Stimulated activated CD8-positive, alpha-beta memory T cell treated with anti-CD3 and anti-CD28 coated beads, Interleukin-7, amount 100 ng/mL, for 4 hours (primary cell): ENCODE results near the gene FAR1.
A peak's percentile ranks its signal among the peaks of the same experiment; 100 is the strongest.
"Not testable (repeated sequence)": the region's sequence is repeated elsewhere in the genome, so short reads cannot be mapped to it uniquely, and the experiment has no call there.

Source experiments
- DNase-seq, 2 donors: peaks; one replicate each; pipeline ENCODE4 v3.0.0-alpha.2; 2020; ENCODE audit warnings: low read depth in 2 of 2

The FAR1 gene

GRCh38 chr11:13668102-13668956 is at the start of gene FAR1:
Gene FAR1, plus strand, starts transcription at chr11:13668668. Its CDS starts 26,098 bp downstream, at chr11:13694766.
- peak; percentile 93 to 97 for DNase-seq

- no peak for DNase-seq
These were observed 48.4 kb upstream of the FAR1 start for GRCh38 chr11:13620063-13620462.

- DNase-seq, result not testable (repeated sequence)
These were observed 41.6 kb upstream of the FAR1 start for GRCh38 chr11:13626818-13627217.

GRCh38 chr11:13628634-13629033 is 39.8 kb upstream of the FAR1 start:
- DNase-seq, result not testable (repeated sequence)

- DNase-seq, result no peak
These were observed 38.7 kb upstream of the FAR1 start for GRCh38 chr11:13629779-13630178.

GRCh38 chr11:13635290-13635689 is 33.2 kb upstream of the FAR1 start:
- no peak for DNase-seq

- DNase-seq, result no peak
These were observed 32.7 kb upstream of the FAR1 start for GRCh38 chr11:13635804-13636203.

- no peak for DNase-seq
These were observed 31.1 kb upstream of the FAR1 start for GRCh38 chr11:13637125-13638069.

GRCh38 chr11:13638422-13638821 is 30.0 kb upstream of the FAR1 start:
- DNase-seq, result no peak

- DNase-seq, result no peak
These were observed 23.3 kb upstream of the FAR1 start for GRCh38 chr11:13644997-13645687.

- DNase-seq, result no peak
These were observed 21.1 kb upstream of the FAR1 start for GRCh38 chr11:13647391-13647790.

GRCh38 chr11:13649619-13650018 is 18.8 kb upstream of the FAR1 start:
- DNase-seq, result no peak

- DNase-seq, result not testable (repeated sequence)
These were observed 17.0 kb upstream of the FAR1 start for GRCh38 chr11:13651515-13651914.

GRCh38 chr11:13661074-13661623 is 7.3 kb upstream of the FAR1 start:
- no peak for DNase-seq

GRCh38 chr11:13663631-13664071 is 4.8 kb upstream of the FAR1 start:
- DNase-seq, result no peak

GRCh38 chr11:13664351-13664750 is 4.1 kb upstream of the FAR1 start:
- DNase-seq, result no peak

GRCh38 chr11:13666708-13667107 is 1.8 kb upstream of the FAR1 start:
- DNase-seq, result no peak

- no peak for DNase-seq
These were observed 1.2 kb upstream of the FAR1 start for GRCh38 chr11:13667245-13667644.

- DNase-seq, result no peak
These were observed 720 bp upstream of the FAR1 start for GRCh38 chr11:13667795-13668101.

GRCh38 chr11:13668957-13669521 is 571 bp downstream of the FAR1 start:
- DNase-seq, result peak in 1 of 2 donors; percentile 47
